Astrocyte (in vitro differentiated cells and primary cell): ENCODE data around the gene ZBTB38.

Experiments used
- EZH2 ChIP-seq: IDR thresholded peaks from 2 replicates; pipeline ENCODE4 v1.6.1; 2012; ENCODE audit warnings: mild to moderate bottlenecking, low read length, inconsistent platforms; ENCODE audit not compliant: insufficient read depth
- TF ChIP-seq, protein P1 (sequence below): IDR thresholded peaks from 2 replicates; pipeline ENCODE4 v1.5.1; 2011; ENCODE audit warnings: low read depth, mild to moderate bottlenecking, inconsistent platforms, low read length, moderate library complexity; ENCODE audit not compliant: insufficient read depth

DNA sequence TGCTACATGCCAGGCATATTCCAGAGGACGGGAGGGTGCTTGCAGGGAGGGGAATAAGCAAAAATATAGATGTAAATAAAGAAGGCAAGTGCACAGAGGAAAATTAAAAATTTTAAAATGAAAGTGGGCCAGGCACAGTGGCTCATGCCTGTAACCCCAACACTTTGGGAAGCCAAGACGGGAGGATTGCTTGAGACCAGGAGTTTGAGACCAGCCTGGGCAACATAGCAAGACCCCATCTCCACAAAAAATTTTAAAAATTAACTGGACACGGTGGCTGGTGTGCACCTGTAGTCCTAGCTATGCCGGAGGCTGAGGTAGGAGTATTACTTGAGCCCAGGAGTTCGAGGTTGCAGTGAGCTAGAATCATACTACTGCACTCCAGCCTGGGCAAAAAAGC, 22.4 kb downstream of the ZBTB38 start:
- TF ChIP-seq, protein P1, sequence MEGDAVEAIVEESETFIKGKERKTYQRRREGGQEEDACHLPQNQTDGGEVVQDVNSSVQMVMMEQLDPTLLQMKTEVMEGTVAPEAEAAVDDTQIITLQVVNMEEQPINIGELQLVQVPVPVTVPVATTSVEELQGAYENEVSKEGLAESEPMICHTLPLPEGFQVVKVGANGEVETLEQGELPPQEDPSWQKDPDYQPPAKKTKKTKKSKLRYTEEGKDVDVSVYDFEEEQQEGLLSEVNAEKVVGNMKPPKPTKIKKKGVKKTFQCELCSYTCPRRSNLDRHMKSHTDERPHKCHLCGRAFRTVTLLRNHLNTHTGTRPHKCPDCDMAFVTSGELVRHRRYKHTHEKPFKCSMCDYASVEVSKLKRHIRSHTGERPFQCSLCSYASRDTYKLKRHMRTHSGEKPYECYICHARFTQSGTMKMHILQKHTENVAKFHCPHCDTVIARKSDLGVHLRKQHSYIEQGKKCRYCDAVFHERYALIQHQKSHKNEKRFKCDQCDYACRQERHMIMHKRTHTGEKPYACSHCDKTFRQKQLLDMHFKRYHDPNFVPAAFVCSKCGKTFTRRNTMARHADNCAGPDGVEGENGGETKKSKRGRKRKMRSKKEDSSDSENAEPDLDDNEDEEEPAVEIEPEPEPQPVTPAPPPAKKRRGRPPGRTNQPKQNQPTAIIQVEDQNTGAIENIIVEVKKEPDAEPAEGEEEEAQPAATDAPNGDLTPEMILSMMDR = no peak
- no peak for TF ChIP-seq EZH2
